Measurements from ENCODE around the gene OR7A10. TPM values are rescaled to one million over a fixed set of nuclear protein-coding genes. Genes with fewer than 3 reads are reported as not detected.

The OR7A10 gene
- total and polyA plus RNA-seq, 12 donors: not detected

GRCh38 chr19:14826006-14826405 lies 22.7 kb downstream of the OR7A10 start:
- no peak for TF ChIP-seq CTCF (IDR thresholded peaks at IDR 0.05)
- no peaks in the 10 kb centered on the region for H3K36me3 ChIP-seq
- H3K27me3 ChIP-seq: peaks cover 0 to 40% (median 9%) of the 10 kb centered on the region in 7 donors
- no peak overlapping the region for H3K4me3 ChIP-seq
- intact Hi-C loops (cut with DNase I): no loop called here
- H3K4me1 ChIP-seq: no peaks in the 10 kb centered on the region
- 89% methylated on average over 2 of the region's 2 CpGs for WGBS, 2 donors
- H3K9me3 ChIP-seq: peaks cover 0 to 4% (median 0%) of the 10 kb centered on the region in 11 donors
- no peak for ATAC-seq
- H3K27ac ChIP-seq: no peak overlapping the region
- DNase-seq: no peak

GRCh38 chr19:14821937-14822336 lies 26.8 kb downstream of the OR7A10 start:
- Histone ChIP-seq H3K4me1 (no peaks in the 10 kb centered on the region), H3K36me3 (no peaks in the 10 kb centered on the region), H3K9me3 (peaks cover 0 to 4% (median 0%) of the 10 kb centered on the region in 11 donors), H3K27ac (no peak overlapping the region), H3K27me3 (peaks cover 0 to 29% (median 9%) of the 10 kb centered on the region in 7 donors), H3K4me3 (no peak overlapping the region)
- no peak for TF ChIP-seq CTCF (IDR thresholded peaks at IDR 0.05)
- intact Hi-C loops (cut with DNase I): no loop called here
- WGBS, 2 donors: 31 to 47% methylated on average over 6 of the region's 6 CpGs
- DNase-seq: no peak
- no peak for ATAC-seq

GRCh38 chr19:14818588-14818987 lies 30.1 kb downstream of the OR7A10 start:
- intact Hi-C loops (cut with DNase I): no loop called here
- peaks cover 0 to 5% (median 0%) of the 10 kb centered on the region in 7 donors for H3K27me3 ChIP-seq

GRCh38 chr19:14817052-14817451 lies 31.7 kb downstream of the OR7A10 start:
- no peak overlapping the region for H3K4me3 ChIP-seq
- intact Hi-C loops (cut with DNase I): no loop called here
- H3K27ac ChIP-seq: no peak overlapping the region
- TF ChIP-seq CTCF (IDR thresholded peaks at IDR 0.05): no peak
- H3K36me3 ChIP-seq: no peaks in the 10 kb centered on the region
- H3K9me3 ChIP-seq: peaks cover 0 to 2% (median 0%) of the 10 kb centered on the region in 11 donors
- WGBS, 2 donors: 61 to 64% methylated on average over 3 of the region's 3 CpGs
- ATAC-seq (no peak), DNase-seq (no peak)
- no peaks in the 10 kb centered on the region for H3K4me1 ChIP-seq
- peaks cover 0 to 3% (median 0%) of the 10 kb centered on the region in 7 donors for H3K27me3 ChIP-seq

More at GRCh38 chr19:14818588-14818987, 30.1 kb downstream of the OR7A10 start:
- Histone ChIP-seq H3K27ac (no peak overlapping the region), H3K9me3 (peaks cover 0 to 2% (median 0%) of the 10 kb centered on the region in 11 donors), H3K4me3 (no peak overlapping the region), H3K4me1 (no peaks in the 10 kb centered on the region), H3K36me3 (no peaks in the 10 kb centered on the region)
- ATAC-seq (no peak), DNase-seq (no peak)
- no peak for TF ChIP-seq CTCF (IDR thresholded peaks at IDR 0.05)
- WGBS, 2 donors: 78 to 79% methylated on average over 8 of the region's 8 CpGs

Measured in heart right ventricle (tissue), 16 donors.